GM10847 (cell line): ENCODE measurements around the gene SFI1.

Experiments used
- POLR2A ChIP-seq: IDR thresholded peaks from 2 replicates; pipeline ENCODE4 v1.6.1; 2011; ENCODE audit not compliant: insufficient read length; ENCODE audit errors: extremely low read depth

Gene SFI1

GRCh38 chr22:31572939-31573338 lies 76.6 kb downstream of the SFI1 start:
- TF ChIP-seq POLR2A = no peak

GRCh38 chr22:31574055-31574670 lies 77.8 kb downstream of the SFI1 start:
- TF ChIP-seq POLR2A = no peak

- no peak for TF ChIP-seq POLR2A
Measured at GRCh38 chr22:31575190-31575589, 78.9 kb downstream of the SFI1 start.

- TF ChIP-seq POLR2A = no peak
Measured at GRCh38 chr22:31577711-31578110, 81.4 kb downstream of the SFI1 start.

GRCh38 chr22:31578171-31578570 lies 81.8 kb downstream of the SFI1 start:
- no peak for TF ChIP-seq POLR2A

- no peak for TF ChIP-seq POLR2A
Measured at GRCh38 chr22:31579835-31580242, 83.5 kb downstream of the SFI1 start.

GRCh38 chr22:31583861-31584485 lies 87.6 kb downstream of the SFI1 start:
- no peak for TF ChIP-seq POLR2A

- TF ChIP-seq POLR2A = no peak
Measured at GRCh38 chr22:31584804-31585160, 88.4 kb downstream of the SFI1 start.

GRCh38 chr22:31585161-31585859 lies 89.0 kb downstream of the SFI1 start:
- TF ChIP-seq POLR2A = no peak

- TF ChIP-seq POLR2A = no peak
Measured at GRCh38 chr22:31586137-31586920, 90.0 kb downstream of the SFI1 start.

GRCh38 chr22:31588970-31589675 lies 92.8 kb downstream of the SFI1 start:
- TF ChIP-seq POLR2A = no peak

GRCh38 chr22:31595271-31595670 lies 98.9 kb downstream of the SFI1 start:
- TF ChIP-seq POLR2A = no peak

GRCh38 chr22:31602259-31602952 lies 106.1 kb downstream of the SFI1 start:
- no peak for TF ChIP-seq POLR2A

- no peak for TF ChIP-seq POLR2A
Measured at GRCh38 chr22:31603081-31603525, 106.8 kb downstream of the SFI1 start.

- no peak for TF ChIP-seq POLR2A
Measured at GRCh38 chr22:31603574-31603973, 107.2 kb downstream of the SFI1 start.

- TF ChIP-seq POLR2A = no peak
Measured at GRCh38 chr22:31604137-31604705, 107.9 kb downstream of the SFI1 start.
